Sigmoid colon (tissue), 7 donors: ENCODE measurements around the gene TRIM59. TPM values are rescaled to one million over a fixed set of nuclear protein-coding genes. Genes with fewer than 3 reads are reported as not detected.

Experiments
- DNase-seq: peaks from one replicate; pipeline ENCODE4 v3.0.0-alpha.2; 2019
- H3K27ac ChIP-seq, 4 donors: fragments of 200-600 bp; sonication (generic); one replicate each; pipeline ENCODE4 v1.5.1; 2016 to 2019; ENCODE audit warnings: mild to moderate bottlenecking in 1 of 4
- H3K27me3 ChIP-seq, 3 donors: fragments of 200-600 bp; sonication (generic); one replicate each; pipeline ENCODE4 v1.5.1; 2019; ENCODE audit warnings: mild to moderate bottlenecking in 1 of 3
- H3K36me3 ChIP-seq, 4 donors: fragments of 200-600 bp; sonication (generic); one replicate each; pipeline ENCODE4 v1.5.1; 2016 to 2019
- H3K4me1 ChIP-seq, 4 donors: fragments of 200-600 bp; sonication (generic); one replicate each; pipeline ENCODE4 v1.5.1; 2017 to 2019
- H3K4me3 ChIP-seq, 4 donors: fragments of 200-600 bp; sonication (generic); one replicate each; pipeline ENCODE4 v1.5.1; 2017 to 2019; ENCODE audit warnings: mild to moderate bottlenecking in 2 of 4, moderate library complexity in 1 of 4
- H3K9me3 ChIP-seq, 4 donors: fragments of 200-600 bp in 3 of 4; sonication (generic) in 3 of 4; one replicate each; pipeline versions ENCODE4 v1.5.1 to v1.6.1; 2013 to 2019
- EP300 ChIP-seq, 4 donors: sonication (generic); formaldehyde crosslinking; IDR thresholded peaks; one replicate each; pipeline ENCODE4 v1.6.1; 2017; ENCODE audit warnings: antibody characterized with exemption in 4 of 4
- POLR2A ChIP-seq, 2 donors: fragments of 450-650 bp; IDR thresholded peaks; one replicate each; pipeline ENCODE4 v1.6.1; 2016; ENCODE audit warnings: antibody characterized with exemption in 2 of 2, mild to moderate bottlenecking in 2 of 2, moderate library complexity in 2 of 2
- POLR2AphosphoS5 ChIP-seq, 4 donors: sonication (generic); formaldehyde crosslinking; IDR thresholded peaks; one replicate each; pipeline ENCODE4 v1.6.1; 2017; ENCODE audit warnings: antibody characterized with exemption in 4 of 4
- WGBS, 2 donors: extraction: QIAGEN DNeasy Blood & Tissue Kit; methylation state at CpG; one replicate each; pipeline ENCODE4 v1.1.7; 2013; 5-methylcytosine and 5-hydroxymethylcytosine counted together
- intact Hi-C: fragments of 100-400 bp; cut with DNase I; formaldehyde crosslinking; loops from one replicate; pipeline ENCODE4 v1.15.1; 2023
- polyA plus RNA-seq, 3 donors: library from polyadenylated mRNA; stranded (reverse); fragments of 200-250 nt; gene quantifications; one replicate each; pipeline ENCODE4 v1.2.3, GENCODE V29; 2013
- total RNA-seq, 4 donors: library from RNA; depleted of rRNA; stranded (reverse); fragments of >200 nt; gene quantifications; one replicate each; pipeline ENCODE4 v1.1.0, GENCODE V29; 2016
- TF ChIP-seq, protein P1 (sequence below), 4 experiments: fragments of 450-650 bp in 3 of 4; fragments of 200-600 bp in 1 of 4; IDR thresholded peaks; one replicate each; pipeline ENCODE4 v1.5.1; 2016 to 2019; ENCODE audit warnings: antibody characterized with exemption in 4 of 4, mild to moderate bottlenecking in 3 of 4, moderate library complexity in 2 of 4
- donor health status: healthy with polysubstance abuse.
- donor health status: Bipolar disorder and iron deficiency.
- donor health status: healthy.

TRIM59 gene
- total and polyA plus RNA-seq, 7 donors = 0.60 to 6.1 (median 5.0) TPM

GRCh38 chr3:160400702-160401150, 48.9 kb downstream of the TRIM59 start:
- intact Hi-C loops = loop anchor here (10.0 kb wide), 1 partner anchor 636 kb away; no protein-coding TSS in a partner anchor
- H3K4me3 ChIP-seq = peak overlapping the region; percentile 61 to 76 (median 68)
- peak; percentile 60 for DNase-seq
- H3K9me3 ChIP-seq = no peaks in the 10 kb centered on the region
- peak overlapping the region; percentile 84 to 90 (median 86) for H3K27ac ChIP-seq
- H3K4me1 ChIP-seq = peaks cover 0 to 26% (median 19%) of the 10 kb centered on the region in 4 donors
- H3K36me3 ChIP-seq = no peaks in the 10 kb centered on the region
- 0% methylated on average over 51 of the region's 51 CpGs for WGBS, 2 donors
- TF ChIP-seq, protein P1, sequence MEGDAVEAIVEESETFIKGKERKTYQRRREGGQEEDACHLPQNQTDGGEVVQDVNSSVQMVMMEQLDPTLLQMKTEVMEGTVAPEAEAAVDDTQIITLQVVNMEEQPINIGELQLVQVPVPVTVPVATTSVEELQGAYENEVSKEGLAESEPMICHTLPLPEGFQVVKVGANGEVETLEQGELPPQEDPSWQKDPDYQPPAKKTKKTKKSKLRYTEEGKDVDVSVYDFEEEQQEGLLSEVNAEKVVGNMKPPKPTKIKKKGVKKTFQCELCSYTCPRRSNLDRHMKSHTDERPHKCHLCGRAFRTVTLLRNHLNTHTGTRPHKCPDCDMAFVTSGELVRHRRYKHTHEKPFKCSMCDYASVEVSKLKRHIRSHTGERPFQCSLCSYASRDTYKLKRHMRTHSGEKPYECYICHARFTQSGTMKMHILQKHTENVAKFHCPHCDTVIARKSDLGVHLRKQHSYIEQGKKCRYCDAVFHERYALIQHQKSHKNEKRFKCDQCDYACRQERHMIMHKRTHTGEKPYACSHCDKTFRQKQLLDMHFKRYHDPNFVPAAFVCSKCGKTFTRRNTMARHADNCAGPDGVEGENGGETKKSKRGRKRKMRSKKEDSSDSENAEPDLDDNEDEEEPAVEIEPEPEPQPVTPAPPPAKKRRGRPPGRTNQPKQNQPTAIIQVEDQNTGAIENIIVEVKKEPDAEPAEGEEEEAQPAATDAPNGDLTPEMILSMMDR (IDR thresholded peaks at IDR 0.05) = no peak
- no peak for TF ChIP-seq EP300 (IDR thresholded peaks at IDR 0.05)
- no peak for TF ChIP-seq POLR2A (IDR thresholded peaks at IDR 0.05)
- TF ChIP-seq POLR2AphosphoS5 (IDR thresholded peaks at IDR 0.05) = no peak
- H3K27me3 ChIP-seq = peaks cover 0 to 42% (median 15%) of the 10 kb centered on the region in 3 donors

DNA sequence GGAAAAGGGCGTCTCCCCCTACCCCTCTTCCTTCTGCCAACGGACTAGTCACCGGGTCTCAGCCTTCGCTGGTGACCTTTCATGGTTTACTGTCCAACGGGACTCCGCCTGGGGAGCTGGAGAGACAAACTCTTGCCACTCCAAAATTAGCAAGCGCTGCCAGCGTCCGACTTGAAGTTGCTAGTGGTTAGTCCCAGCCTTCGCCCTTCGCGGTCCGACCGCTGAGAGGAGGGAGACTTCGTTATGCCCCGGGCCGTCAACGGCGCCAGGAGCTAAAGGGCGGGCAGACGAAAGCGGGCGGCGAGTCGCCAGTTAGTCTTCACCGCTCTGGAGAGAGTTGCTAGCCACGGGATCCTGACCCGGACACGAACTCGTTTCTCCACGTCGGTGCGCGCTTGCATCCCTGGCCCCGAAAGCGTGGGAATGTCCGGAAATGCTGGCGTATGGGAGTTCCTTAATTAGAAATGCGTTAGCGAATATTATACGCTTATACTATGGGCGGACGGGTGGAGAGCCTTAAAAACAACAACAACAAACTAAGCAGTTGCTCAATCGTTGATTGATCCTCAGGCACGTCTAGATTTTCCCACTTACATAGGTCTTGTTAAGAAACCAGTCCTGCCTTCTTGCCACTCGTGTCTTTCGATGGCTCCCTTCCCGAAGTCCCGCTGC, 49.4 kb downstream of the TRIM59 start:
- WGBS, 2 donors = 0% methylated on average over 49 of the region's 49 CpGs

DNA sequence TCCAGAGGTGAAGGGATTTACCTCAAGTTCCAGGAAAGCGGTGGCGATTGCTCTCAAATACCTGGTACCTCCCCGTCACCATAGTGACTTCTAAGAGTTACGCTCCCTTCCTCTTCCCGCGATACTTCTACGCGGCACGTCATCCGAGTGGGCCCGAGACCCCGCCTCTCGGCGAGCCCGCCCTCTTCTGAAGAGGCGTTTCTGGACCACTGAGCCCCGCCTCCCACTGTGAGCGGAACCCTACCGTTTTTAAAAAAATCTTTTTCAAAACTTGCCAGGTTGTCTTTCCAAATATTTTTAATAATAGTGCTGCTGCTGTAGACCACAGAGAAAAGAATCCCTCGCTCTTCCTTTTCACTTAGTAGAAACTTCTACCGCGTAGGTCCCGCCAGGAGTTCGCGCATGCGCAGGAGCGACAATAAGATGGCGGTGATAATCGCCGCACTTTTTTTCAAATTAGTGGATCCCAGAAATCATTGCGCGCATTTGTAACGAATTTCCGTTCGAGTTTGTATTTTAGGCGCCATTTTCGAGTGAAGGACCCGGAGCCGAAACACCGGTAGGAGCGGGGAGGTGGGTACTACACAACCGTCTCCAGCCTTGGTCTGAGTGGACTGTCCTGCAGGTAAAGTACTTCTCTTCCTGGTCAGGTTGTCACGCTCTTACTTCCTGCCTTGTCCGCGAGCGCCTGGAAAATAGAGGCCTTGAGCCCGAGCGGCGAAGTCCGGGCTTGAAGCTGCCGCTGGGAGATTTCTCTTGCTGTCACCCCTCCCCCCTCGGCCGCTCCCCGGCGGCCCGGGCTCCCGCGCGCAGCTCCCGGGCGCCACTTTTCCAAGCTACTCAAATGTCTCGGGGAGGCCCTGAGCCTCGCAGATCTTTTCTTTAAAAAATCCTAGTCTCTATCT, 50.2 kb downstream of the TRIM59 start, which contains the start of the genes IFT80 and SMC4:
IFT80 (minus strand) TSS at position 101 of the 905 bp plus-strand sequence. CDS start 14,625 bp downstream, outside the sequence.
SMC4 (plus strand) TSS at position 526 of the 905 bp plus-strand sequence. CDS start 1,177 bp downstream, outside the sequence.
- Histone ChIP-seq H3K27ac (peak within 1 kb of the TSS; percentile 84 to 90 (median 86)), H3K4me3 (peak within 1 kb of the TSS; percentile 61 to 76 (median 68)), H3K4me1 (peaks cover 0 to 26% (median 19%) of the 10 kb centered on the region in 4 donors), H3K9me3 (no peaks in the 10 kb centered on the region), H3K36me3 (no peaks in the 10 kb centered on the region), H3K27me3 (peaks cover 0 to 36% (median 15%) of the 10 kb centered on the region in 3 donors)
- peak; percentile 98 for DNase-seq
- intact Hi-C loops = loop anchor here (5.0 to 10.0 kb wide), 3 partner anchors 48 to 635 kb away; partner anchors contain the start of gene TRIM59
- 0 to 1% methylated on average over 63 of the region's 63 CpGs for WGBS, 2 donors
- TF ChIP-seq, protein P1 (IDR thresholded peaks at IDR 0.05) = peak in 1 of 4 experiments; percentile 14
- TF ChIP-seq POLR2A (IDR thresholded peaks at IDR 0.05) (no peak), EP300 (IDR thresholded peaks at IDR 0.05) (no peak), POLR2AphosphoS5 (IDR thresholded peaks at IDR 0.05) (peak; percentile 64 to 90 (median 76))

More for the DNA sequence above, 49.4 kb downstream of the TRIM59 start:
- Histone ChIP-seq H3K4me3 (peak overlapping the region; percentile 61 to 76 (median 68)), H3K36me3 (no peaks in the 10 kb centered on the region), H3K9me3 (no peaks in the 10 kb centered on the region), H3K4me1 (peaks cover 0 to 26% (median 19%) of the 10 kb centered on the region in 4 donors), H3K27me3 (peaks cover 0 to 42% (median 15%) of the 10 kb centered on the region in 3 donors), H3K27ac (peak overlapping the region; percentile 84 to 90 (median 86))
- intact Hi-C loops = loop anchor here (10.0 kb wide), 1 partner anchor 635 kb away; no protein-coding TSS in a partner anchor
- TF ChIP-seq EP300 (IDR thresholded peaks at IDR 0.05) = no peak
- TF ChIP-seq, protein P1 (IDR thresholded peaks at IDR 0.05) = no peak
- TF ChIP-seq POLR2A (IDR thresholded peaks at IDR 0.05) = no peak
- TF ChIP-seq POLR2AphosphoS5 (IDR thresholded peaks at IDR 0.05) = peak in 1 of 4 donors; percentile 20
- DNase-seq = peak; percentile 75

DNA sequence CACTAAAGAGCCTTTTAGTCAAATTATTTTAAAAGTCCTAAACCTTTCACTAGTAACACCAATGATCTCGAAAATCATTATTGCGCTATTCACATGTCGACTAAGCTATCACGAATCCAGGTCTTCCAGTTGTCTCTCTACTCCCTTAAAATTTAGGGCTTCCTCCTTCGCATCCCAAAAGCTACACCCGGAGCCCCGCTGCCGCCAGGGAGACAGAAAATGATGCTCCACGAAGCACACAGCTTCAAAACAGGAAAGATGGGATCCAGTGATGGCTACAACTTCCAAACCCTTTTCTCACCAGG, 50.8 kb downstream of the TRIM59 start:
- 0 to 1% methylated on average over 9 of the region's 9 CpGs for WGBS, 2 donors
- Histone ChIP-seq H3K4me3 (peak overlapping the region; percentile 61 to 76 (median 68)), H3K27ac (peak overlapping the region; percentile 84 to 90 (median 86)), H3K27me3 (peaks cover 0 to 30% (median 15%) of the 10 kb centered on the region in 3 donors), H3K36me3 (no peaks in the 10 kb centered on the region), H3K9me3 (no peaks in the 10 kb centered on the region), H3K4me1 (peaks cover 0 to 26% (median 19%) of the 10 kb centered on the region in 4 donors)
- DNase-seq = no peak
- intact Hi-C loops = loop anchor here (5.0 to 10.0 kb wide), 2 partner anchors 49 to 594 kb away; partner anchors contain the start of gene TRIM59
- TF ChIP-seq POLR2AphosphoS5 (IDR thresholded peaks at IDR 0.05) (no peak), POLR2A (IDR thresholded peaks at IDR 0.05) (no peak), EP300 (IDR thresholded peaks at IDR 0.05) (no peak)
- TF ChIP-seq, protein P1 (IDR thresholded peaks at IDR 0.05) = no peak
